Heart left ventricle (tissue), 13 donors: ENCODE results near the gene MED12L.

Experiments
- POLR2A ChIP-seq, 2 donors: fragments of 450-650 bp; IDR thresholded peaks; one replicate each; pipeline ENCODE4 v1.6.1; 2017; ENCODE audit warnings: antibody characterized with exemption in 2 of 2, mild to moderate bottlenecking in 2 of 2, moderate library complexity in 2 of 2
- TF ChIP-seq, protein P1 (sequence below), 12 donors: fragments of 200-600 bp; sonication (generic) in 4 of 12; IDR thresholded peaks; one replicate each; pipeline versions ENCODE4 v1.5.0 to v1.8.0; 2018 to 2022; ENCODE audit warnings: antibody characterized with exemption in 12 of 12, mild to moderate bottlenecking in 5 of 12
- donor health status: ischemic (EF 13 %, LVEDD 7.1; RV severe dilation, severe dysfunction).
- donor health status: DM: no; HTN: yes; CAD: no.
- donor health status: DM: no; HTN: no; CAD: no.
- donor health status: ischemic (EF 25% LVEDD 6.9; RV normal size, moderate dysfunction).
- donor health status: ischemic (EF 25% LVEDD 5.7; RV mildly dilated, moderate dysfunction).
- donor health status: ischemic (EF 35%, LVEDD 5.7; RV mildly dilated, moderate dysfunction).
- donor health status: nonischemic (EF 11% LVEDD 7.7; RV severe dilation, severe dysfunction).
- donor health status: DM: yes; HTN: yes; CAD: no.
- donor health status: PGD.
- donor health status: ischemic (EF 29% LVEDD 5.4; RV normal size, mild dysfunction).
- donor health status: nonischemic (EF 23%, LVEDD 6.1; RV moderate dilation, normal function).

DNA sequence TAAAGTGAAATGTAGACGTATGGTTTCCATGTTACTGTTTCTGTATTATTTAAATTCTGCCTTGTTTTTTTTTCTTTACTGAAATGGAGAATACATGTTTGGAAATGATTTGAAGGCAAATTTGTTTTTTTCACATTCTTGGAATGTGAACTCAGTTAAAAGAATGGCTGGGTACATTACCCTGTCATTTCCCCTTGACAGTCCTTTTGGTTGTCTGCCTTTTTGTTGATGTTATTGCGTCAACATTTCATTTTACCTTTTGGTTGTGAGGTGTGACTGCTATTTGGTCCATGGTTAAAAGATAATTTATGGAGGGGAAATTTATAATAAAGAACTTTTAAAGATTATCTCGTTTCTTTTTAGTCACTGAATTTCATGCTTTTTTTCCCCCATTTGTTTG, 120.7 kb downstream of the MED12L start:
- TF ChIP-seq, protein P1, sequence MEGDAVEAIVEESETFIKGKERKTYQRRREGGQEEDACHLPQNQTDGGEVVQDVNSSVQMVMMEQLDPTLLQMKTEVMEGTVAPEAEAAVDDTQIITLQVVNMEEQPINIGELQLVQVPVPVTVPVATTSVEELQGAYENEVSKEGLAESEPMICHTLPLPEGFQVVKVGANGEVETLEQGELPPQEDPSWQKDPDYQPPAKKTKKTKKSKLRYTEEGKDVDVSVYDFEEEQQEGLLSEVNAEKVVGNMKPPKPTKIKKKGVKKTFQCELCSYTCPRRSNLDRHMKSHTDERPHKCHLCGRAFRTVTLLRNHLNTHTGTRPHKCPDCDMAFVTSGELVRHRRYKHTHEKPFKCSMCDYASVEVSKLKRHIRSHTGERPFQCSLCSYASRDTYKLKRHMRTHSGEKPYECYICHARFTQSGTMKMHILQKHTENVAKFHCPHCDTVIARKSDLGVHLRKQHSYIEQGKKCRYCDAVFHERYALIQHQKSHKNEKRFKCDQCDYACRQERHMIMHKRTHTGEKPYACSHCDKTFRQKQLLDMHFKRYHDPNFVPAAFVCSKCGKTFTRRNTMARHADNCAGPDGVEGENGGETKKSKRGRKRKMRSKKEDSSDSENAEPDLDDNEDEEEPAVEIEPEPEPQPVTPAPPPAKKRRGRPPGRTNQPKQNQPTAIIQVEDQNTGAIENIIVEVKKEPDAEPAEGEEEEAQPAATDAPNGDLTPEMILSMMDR (IDR thresholded peaks at IDR 0.05): no peak
- no peak for TF ChIP-seq POLR2A (IDR thresholded peaks at IDR 0.05)
